Measurements from ENCODE around the gene TMEM201. TPM values are rescaled to one million over a fixed set of nuclear protein-coding genes. Genes with fewer than 3 reads are reported as not detected.

Gene TMEM201
- total and polyA plus RNA-seq, 2 donors (not counting 3 experiments of a cell fraction or from before 2014, with no cell fraction given): 8.3 to 24.8 TPM

- Histone ChIP-seq H3K9ac (replicated peaks; ENCODE audit: extremely low read depth, insufficient read depth, low read length) (no peak overlapping the region), H3K36me3 (ENCODE audit: control insufficient read depth in 2 of 2, extremely low read depth in 1 of 2, insufficient read depth in 2 of 2, low read length in 2 of 2) (no peaks in the 10 kb centered on the region), H4K20me1 (replicated peaks; ENCODE audit: control insufficient read depth, extremely low read depth, insufficient read depth, low read length) (no peaks in the 10 kb centered on the region), H3K9me1 (replicated peaks; ENCODE audit: control insufficient read depth, extremely low read depth, insufficient read depth, low read length) (no peaks in the 10 kb centered on the region), H3K4me1 (ENCODE audit: control insufficient read depth, extremely low read depth, insufficient read depth, low read length) (no peaks in the 10 kb centered on the region), H3K9me3 (replicated peaks; ENCODE audit: control insufficient read depth, insufficient read depth, low read length) (no peaks in the 10 kb centered on the region), H3K27me3 (ENCODE audit: control insufficient read depth in 2 of 2, insufficient read depth in 2 of 2, low read length in 2 of 2) (peaks cover 0 to 2% of the 10 kb centered on the region in 2 experiments), H3K79me2 (ENCODE audit: control insufficient read depth, insufficient read depth, low read length) (no peaks in the 10 kb centered on the region), H3K4me2 (ENCODE audit: insufficient read depth, low read length) (no peak overlapping the region), H3K4me3 (replicated peaks in 1 of 3; ENCODE audit: insufficient read depth in 1 of 3, low read depth in 1 of 3, low read length in 3 of 3) (no peak overlapping the region), H3K27ac (ENCODE audit: insufficient read depth, low read depth, low read length) (no peak overlapping the region), H2AFZ (ENCODE audit: low read depth, low read length) (no peak overlapping the region)
- ChIA-PET POLR2A (no interaction called here), CTCF (interaction anchor here (1.7 kb wide), 1 partner anchor 8 kb away, joined by 7 read pairs; no protein-coding TSS in a partner anchor)
- no peak for DNase-seq (ENCODE audit: low read depth, low spot score)
- no peak for FAIRE-seq
- intact Hi-C loops (cut with micrococcal nuclease) (no loop called here), dilution Hi-C loops (cut with MboI; ENCODE audit: extremely low pct_ligation_motif_present, low sequenced_read_pairs) (no loop called here)
- TF ChIP-seq GATA2 (IDR thresholded peaks at IDR 0.05; ENCODE audit: insufficient read depth, insufficient read length, low read depth, low read length) (no peak), MAX (IDR thresholded peaks at IDR 0.05; ENCODE audit: insufficient read depth, insufficient read length) (no peak), FOS (IDR thresholded peaks at IDR 0.05; ENCODE audit: borderline replicate concordance, insufficient read depth, low read length) (no peak), CTCF (IDR thresholded peaks at IDR 0.05; ENCODE audit: extremely low read depth in 1 of 2, insufficient read depth in 1 of 2, low read depth in 1 of 2, low read length in 2 of 2) (no peak), MYC (IDR thresholded peaks at IDR 0.05; ENCODE audit: low read depth, low read length) (no peak), EZH2 (IDR thresholded peaks at IDR 0.05; ENCODE audit: borderline replicate concordance, low read depth, low read length, severe bottlenecking) (no peak), JUN (IDR thresholded peaks at IDR 0.05; ENCODE audit: borderline replicate concordance, insufficient read depth, insufficient read length, low read depth) (no peak), POLR2A (IDR thresholded peaks at IDR 0.05; ENCODE audit: low read depth, low read length) (no peak), POLR2AphosphoS5 (IDR thresholded peaks at IDR 0.05; ENCODE audit: insufficient read depth, low read depth, low read length) (no peak)
- BruUV-seq (replicated peaks): no TSS peak
These were observed 45.9 kb downstream of the TMEM201 start for GRCh38 chr1:9634582-9634981.
